Prostate gland (tissue), 2 donors: ENCODE results near the gene RPS24. TPM values are rescaled to one million over a fixed set of nuclear protein-coding genes. Genes with fewer than 3 reads are reported as not detected.
"Not testable (repeated sequence)": the region's sequence is repeated elsewhere in the genome, so short reads cannot be mapped to it uniquely, and the experiment has no call there.

ENCODE experiments used
- DNase-seq: peaks from one replicate; pipeline ENCODE4 v3.0.0-alpha.2; 2019; ENCODE audit warnings: low spot score
- H3K27ac ChIP-seq, 2 donors: fragments of 200-600 bp; sonication (generic); 2 replicates each; pipeline ENCODE4 v1.5.1; 2017 to 2019
- H3K27me3 ChIP-seq: fragments of 200-600 bp; sonication (generic); replicated peaks from 2 replicates; pipeline ENCODE4 v1.5.1; 2019; ENCODE audit not compliant: insufficient read depth
- H3K36me3 ChIP-seq, 2 donors: fragments of 200-600 bp; sonication (generic); 1 replicate in 1 of 2; 2 replicates in 1 of 2; pipeline versions ENCODE4 v1.5.1 to v1.8.1; 2017 to 2019
- H3K4me1 ChIP-seq: fragments of 200-600 bp; sonication (generic); replicated peaks from 2 replicates; pipeline ENCODE4 v1.5.1; 2019
- H3K4me3 ChIP-seq, 2 donors: fragments of 200-600 bp; sonication (generic); 2 replicates each; pipeline ENCODE4 v1.5.1; 2017 to 2019
- H3K9me3 ChIP-seq: fragments of 200-600 bp; sonication (generic); 2 replicates; pipeline ENCODE4 v1.5.1; 2017
- CTCF ChIP-seq, 4 experiments: fragments of 200-600 bp in 2 of 4; fragments of 450-650 bp in 2 of 4; sonication (generic) in 2 of 4; IDR thresholded peaks; 1 replicate in 3 of 4; 2 replicates in 1 of 4; pipeline ENCODE4 v1.5.1; 2016 to 2019; ENCODE audit warnings: antibody characterized with exemption in 4 of 4, mild to moderate bottlenecking in 2 of 4, moderate library complexity in 2 of 4
- POLR2A ChIP-seq: fragments of 450-650 bp; IDR thresholded peaks from one replicate; pipeline ENCODE4 v1.6.1; 2016; ENCODE audit warnings: antibody characterized with exemption, mild to moderate bottlenecking
- POLR2AphosphoS5 ChIP-seq: sonication (generic); formaldehyde crosslinking; IDR thresholded peaks from one replicate; pipeline ENCODE4 v1.6.1; 2017; ENCODE audit warnings: antibody characterized with exemption
- WGBS: methylation state at CpG from one replicate; pipeline ENCODE4 v1.1.5; 2018; 5-methylcytosine and 5-hydroxymethylcytosine counted together
- intact Hi-C: fragments of 100-400 bp; cut with DNase I; formaldehyde crosslinking; loops from one replicate; pipeline ENCODE4 v1.14.2; 2022
- total RNA-seq, 2 donors: library from RNA; depleted of rRNA; stranded (reverse); fragments of >200 nt; gene quantifications; one replicate each; pipeline ENCODE4 v1.1.0, GENCODE V29; 2016

RPS24 gene
- total RNA-seq, 2 donors from 2014 or later = 1,826 to 2,580 TPM

- H3K36me3 ChIP-seq = no peaks in the 10 kb centered on the region
- WGBS = 61% methylated on average over 2 of the region's 2 CpGs
- H3K9me3 ChIP-seq = no peaks in the 10 kb centered on the region
- H3K27me3 ChIP-seq = no peaks in the 10 kb centered on the region
- H3K4me1 ChIP-seq = no peaks in the 10 kb centered on the region
- TF ChIP-seq CTCF (IDR thresholded peaks at IDR 0.05) = no peak
- TF ChIP-seq POLR2AphosphoS5 = no peak
- no peak for TF ChIP-seq POLR2A
- no peak overlapping the region for H3K27ac ChIP-seq
- intact Hi-C loops = no loop called here
- no peak overlapping the region for H3K4me3 ChIP-seq
- DNase-seq = no peak
Measured at GRCh38 chr10:78065611-78066010, 31.9 kb downstream of the RPS24 start.

GRCh38 chr10:78066012-78066411, 32.3 kb downstream of the RPS24 start:
- no peaks in the 10 kb centered on the region for H3K9me3 ChIP-seq
- no peaks in the 10 kb centered on the region for H3K27me3 ChIP-seq
- no peak overlapping the region for H3K27ac ChIP-seq
- intact Hi-C loops = no loop called here
- DNase-seq = no peak
- H3K36me3 ChIP-seq = no peaks in the 10 kb centered on the region
- TF ChIP-seq POLR2A = no peak
- no peak for TF ChIP-seq POLR2AphosphoS5
- no peak for TF ChIP-seq CTCF (IDR thresholded peaks at IDR 0.05)
- no peak overlapping the region for H3K4me3 ChIP-seq
- WGBS = 46% methylated on average over 5 of the region's 5 CpGs
- H3K4me1 ChIP-seq = no peaks in the 10 kb centered on the region

- intact Hi-C loops = no loop called here
- Histone ChIP-seq H3K27ac (no peak overlapping the region), H3K36me3 (no peaks in the 10 kb centered on the region), H3K9me3 (no peaks in the 10 kb centered on the region), H3K4me3 (no peak overlapping the region), H3K4me1 (no peaks in the 10 kb centered on the region), H3K27me3 (no peaks in the 10 kb centered on the region)
- no peak for TF ChIP-seq POLR2AphosphoS5
- TF ChIP-seq POLR2A = no peak
- no peak for TF ChIP-seq CTCF (IDR thresholded peaks at IDR 0.05)
- DNase-seq = no peak
- 90% methylated on average over 11 of the region's 11 CpGs for WGBS
Measured at GRCh38 chr10:78066728-78067430, 33.2 kb downstream of the RPS24 start.

- 96% methylated on average over 6 of the region's 6 CpGs for WGBS
- H3K27ac ChIP-seq = no peak overlapping the region
- intact Hi-C loops = no loop called here
Measured at GRCh38 chr10:78069151-78069550, 35.5 kb downstream of the RPS24 start.

GRCh38 chr10:78070064-78070463, 36.4 kb downstream of the RPS24 start:
- WGBS = 92% methylated on average over 12 of the region's 12 CpGs
- DNase-seq, intact Hi-C loops: not testable (repeated sequence)

More at GRCh38 chr10:78069151-78069550, 35.5 kb downstream of the RPS24 start:
- no peaks in the 10 kb centered on the region for H3K36me3 ChIP-seq
- no peak for DNase-seq
- H3K9me3 ChIP-seq = no peaks in the 10 kb centered on the region
- no peaks in the 10 kb centered on the region for H3K4me1 ChIP-seq
- H3K4me3 ChIP-seq = no peak overlapping the region
- TF ChIP-seq POLR2AphosphoS5 = no peak
- H3K27me3 ChIP-seq = no peaks in the 10 kb centered on the region

GRCh38 chr10:78070726-78071125, 37.1 kb downstream of the RPS24 start:
- no peak overlapping the region for H3K27ac ChIP-seq
- TF ChIP-seq POLR2AphosphoS5 (no peak), POLR2A (no peak), CTCF (IDR thresholded peaks at IDR 0.05) (no peak)
- WGBS = 87% methylated on average over 5 of the region's 5 CpGs
- H3K4me3 ChIP-seq = no peak overlapping the region
- intact Hi-C loops = no loop called here
- H3K4me1 ChIP-seq = no peaks in the 10 kb centered on the region
- no peaks in the 10 kb centered on the region for H3K27me3 ChIP-seq
- H3K36me3 ChIP-seq = no peaks in the 10 kb centered on the region
- no peaks in the 10 kb centered on the region for H3K9me3 ChIP-seq
- no peak for DNase-seq

More at GRCh38 chr10:78070064-78070463, 36.4 kb downstream of the RPS24 start:
- H3K27me3 ChIP-seq, H3K9me3 ChIP-seq, H3K4me3 ChIP-seq, H3K36me3 ChIP-seq, H3K27ac ChIP-seq, H3K4me1 ChIP-seq: not testable (repeated sequence)
